ENCODE data around the gene BIVM.
"Not testable (repeated sequence)": the region's sequence is repeated elsewhere in the genome, so short reads cannot be mapped to it uniquely, and the experiment has no call there.

GRCh38 chr13:102780656-102781055 is 18.3 kb upstream of the BIVM start:
- not testable (repeated sequence) for TF ChIP-seq CTCF, POLR2A, POLR2AphosphoS5 (IDR thresholded peaks at IDR 0.05)
